IPS-NIHi11 (cell line): ENCODE results near the gene NECAB2.

Experiments used
- DNase-seq: peaks from one replicate; pipeline ENCODE4 v3.0.0; 2012; ENCODE audit warnings: mixed read lengths, low spot score

Gene NECAB2

GRCh38 chr16:83952940-83953795 is 14.9 kb upstream of the NECAB2 start, which contains the start of gene OSGIN1:
Gene OSGIN1, plus strand, starts transcription at chr16:83953240. Its CDS starts 4,432 bp downstream, at chr16:83957672.
- DNase-seq = peak; percentile 83

- DNase-seq = no peak
Measured at GRCh38 chr16:83953796-83954576, 14.1 kb upstream of the NECAB2 start.

- no peak for DNase-seq
Measured at GRCh38 chr16:83954577-83955016, 13.4 kb upstream of the NECAB2 start.

- no peak for DNase-seq
Measured at GRCh38 chr16:83955218-83956130, 12.6 kb upstream of the NECAB2 start.

GRCh38 chr16:83956336-83957289 is 11.4 kb upstream of the NECAB2 start:
- DNase-seq = peak; percentile 88

- no peak for DNase-seq
Measured at GRCh38 chr16:83957296-83957855, 10.7 kb upstream of the NECAB2 start.

- no peak for DNase-seq
Measured at GRCh38 chr16:83958137-83958845, 9.8 kb upstream of the NECAB2 start.

GRCh38 chr16:83958846-83959565 is 9.0 kb upstream of the NECAB2 start:
- no peak for DNase-seq

- no peak for DNase-seq
Measured at GRCh38 chr16:83959656-83960434, 8.2 kb upstream of the NECAB2 start.

GRCh38 chr16:83960521-83961249 is 7.4 kb upstream of the NECAB2 start:
- DNase-seq = no peak

GRCh38 chr16:83961591-83961990 is 6.5 kb upstream of the NECAB2 start:
- no peak for DNase-seq

GRCh38 chr16:83963277-83964119 is 4.5 kb upstream of the NECAB2 start:
- DNase-seq = no peak

GRCh38 chr16:83964684-83965443 is 3.2 kb upstream of the NECAB2 start:
- DNase-seq = no peak

- no peak for DNase-seq
Measured at GRCh38 chr16:83965444-83966152, 2.4 kb upstream of the NECAB2 start.

GRCh38 chr16:83966153-83966696 is 1.8 kb upstream of the NECAB2 start:
- DNase-seq = no peak
